Left ventricle myocardium inferior (tissue), 1 donor: ENCODE results near the gene PKP4. TPM values are rescaled to one million over a fixed set of nuclear protein-coding genes. Genes with fewer than 3 reads are reported as not detected.

Source experiments
- DNase-seq: peaks from one replicate; pipeline ENCODE4 v3.0.0-alpha.2; 2020
- H3K27ac ChIP-seq: fragments of 200-600 bp; replicated peaks from 2 replicates; pipeline ENCODE4 v1.8.0; 2021
- H3K27me3 ChIP-seq: fragments of 200-600 bp; 2 replicates; pipeline ENCODE4 v1.8.0; 2021; ENCODE audit warnings: low read depth
- H3K36me3 ChIP-seq: fragments of 200-600 bp; 2 replicates; pipeline ENCODE4 v1.8.0; 2021
- H3K4me1 ChIP-seq: fragments of 200-600 bp; 2 replicates; pipeline ENCODE4 v1.8.0; 2021
- H3K4me3 ChIP-seq: fragments of 200-600 bp; 2 replicates; pipeline ENCODE4 v1.8.0; 2021; ENCODE audit warnings: mild to moderate bottlenecking, moderate library complexity
- H3K9me3 ChIP-seq: fragments of 200-600 bp; replicated peaks from 2 replicates; pipeline ENCODE4 v1.8.0; 2021
- CTCF ChIP-seq: fragments of 200-600 bp; IDR thresholded peaks from 2 replicates; pipeline ENCODE4 v1.8.0; 2021; ENCODE audit warnings: antibody characterized with exemption, mild to moderate bottlenecking, borderline replicate concordance
- intact Hi-C: fragments of 100-400 bp; cut with micrococcal nuclease; formaldehyde crosslinking; loops from one replicate; pipeline ENCODE4 v1.11.0; 2022
- total RNA-seq: library from RNA; stranded (reverse); fragmentation: NEBNext Ultra II Directional; extraction: Animal tissue kit (Norgen Biotek cat#: 25700); gene quantifications from one replicate; pipeline ENCODE4 v1.2.1, GENCODE V29; 2021
- donor health status: DM: no; HTN: yes; CAD: no; lungs with severe emphysema.

PKP4 gene
- total RNA-seq, 1 donor from 2014 or later = 47.6 TPM

- no peak overlapping the region for H3K4me3 ChIP-seq
- peaks cover 15% of the 10 kb centered on the region for H3K9me3 ChIP-seq
- no peaks in the 10 kb centered on the region for H3K36me3 ChIP-seq
- TF ChIP-seq CTCF = no peak
- intact Hi-C loops = loop anchor here (2.0 kb wide), 1 partner anchor 47 kb away; no protein-coding TSS in a partner anchor
- no peaks in the 10 kb centered on the region for H3K27me3 ChIP-seq
- H3K4me1 ChIP-seq = peaks cover 40% of the 10 kb centered on the region
- H3K27ac ChIP-seq = no peak overlapping the region
- no peak for DNase-seq
Measured at GRCh38 chr2:158713523-158714138, 256.9 kb downstream of the PKP4 start.

GRCh38 chr2:158714420-158714819 lies 257.7 kb downstream of the PKP4 start:
- intact Hi-C loops = loop anchor here (2.0 kb wide), 1 partner anchor 48 kb away; no protein-coding TSS in a partner anchor
- Histone ChIP-seq H3K36me3 (no peaks in the 10 kb centered on the region), H3K4me3 (no peak overlapping the region), H3K4me1 (peaks cover 44% of the 10 kb centered on the region), H3K9me3 (peaks cover 15% of the 10 kb centered on the region), H3K27ac (no peak overlapping the region), H3K27me3 (no peaks in the 10 kb centered on the region)
- no peak for DNase-seq
- TF ChIP-seq CTCF = no peak

GRCh38 chr2:158715357-158715756 lies 258.6 kb downstream of the PKP4 start:
- TF ChIP-seq CTCF = no peak
- no peaks in the 10 kb centered on the region for H3K27me3 ChIP-seq

GRCh38 chr2:158716121-158716791 lies 259.5 kb downstream of the PKP4 start:
- intact Hi-C loops = no loop called here

More at GRCh38 chr2:158715357-158715756, 258.6 kb downstream of the PKP4 start:
- peaks cover 11% of the 10 kb centered on the region for H3K9me3 ChIP-seq
- peaks cover 47% of the 10 kb centered on the region for H3K4me1 ChIP-seq
- DNase-seq = no peak
- intact Hi-C loops = loop anchor here (2.0 kb wide), 1 partner anchor 49 kb away; no protein-coding TSS in a partner anchor
- no peak overlapping the region for H3K4me3 ChIP-seq
- peak overlapping the region; percentile 89 for H3K27ac ChIP-seq
- no peaks in the 10 kb centered on the region for H3K36me3 ChIP-seq

GRCh38 chr2:158716921-158717320 lies 260.2 kb downstream of the PKP4 start:
- intact Hi-C loops = no loop called here
- no peak for TF ChIP-seq CTCF
- no peak overlapping the region for H3K4me3 ChIP-seq
- peak overlapping the region; percentile 89 for H3K27ac ChIP-seq
- H3K9me3 ChIP-seq = peaks cover 11% of the 10 kb centered on the region
- no peaks in the 10 kb centered on the region for H3K36me3 ChIP-seq
- peaks cover 53% of the 10 kb centered on the region for H3K4me1 ChIP-seq
- H3K27me3 ChIP-seq = no peaks in the 10 kb centered on the region
- no peak for DNase-seq

More at GRCh38 chr2:158716121-158716791, 259.5 kb downstream of the PKP4 start:
- Histone ChIP-seq H3K9me3 (peaks cover 11% of the 10 kb centered on the region), H3K36me3 (no peaks in the 10 kb centered on the region), H3K4me3 (no peak overlapping the region), H3K4me1 (peaks cover 53% of the 10 kb centered on the region), H3K27me3 (no peaks in the 10 kb centered on the region), H3K27ac (peak overlapping the region; percentile 89)
- DNase-seq = peak; percentile 56
- TF ChIP-seq CTCF = no peak
